A549 (cell line): ENCODE results near the gene MAGEF1. TPM values are rescaled to one million over a fixed set of nuclear protein-coding genes. Genes with fewer than 3 reads are reported as not detected.

Experiments used
- ATAC-seq, 2 experiments: fragments of 200-7000 bp in 1 of 2; fragments of >200 bp in 1 of 2; cut with Nextera tagmentation in 1 of 2; cut with Tn5 transposase in 1 of 2; 3 replicates each; pipeline versions ENCODE4 v1.8.0 to v1.9.1; 2018 to 2020; ENCODE audit warnings: mild to moderate bottlenecking in 1 of 2, moderate library complexity in 1 of 2
- CTCF ChIA-PET: fragments of 300-600 bp; sonication (Branson Sonifier 250); formaldehyde crosslinking; extraction: SDS; loops from one replicate; lab custom pipeline; 2021; ENCODE audit warnings: antibody characterized with exemption, inconsistent platforms; lab: Yijun Ruan, JAX
- POLR2A ChIA-PET: fragments of 350-600 bp; formaldehyde crosslinking; extraction: SDS; loops from one replicate; lab custom pipeline; 2021; ENCODE audit warnings: antibody characterized with exemption, inconsistent platforms; lab: Yijun Ruan, JAX
- DNase-seq, 2 experiments: peaks; one replicate each; pipeline versions ENCODE4 v3.0.0 to v3.0.0-alpha.2; 2011 to 2016; ENCODE audit warnings: low read depth in 1 of 2, low spot score in 1 of 2
- FAIRE-seq: peaks from 2 replicates; lab custom pipeline; 2011; peaks lifted over from hg19 to GRCh38; lab: Jason Lieb, UNC
- H3K27ac ChIP-seq, 2 experiments: fragments of >200 bp; sonication (Bioruptor Twin); formaldehyde crosslinking; 3 replicates each; pipeline ENCODE4 v1.5.1; 2016 to 2017
- H3K4me1 ChIP-seq: fragments of >200 bp; sonication (Bioruptor Twin); formaldehyde crosslinking; 3 replicates; pipeline ENCODE4 v1.6.1; 2016
- H3K4me2 ChIP-seq: fragments of >200 bp; sonication (Bioruptor Twin); formaldehyde crosslinking; 3 replicates; pipeline ENCODE4 v1.6.1; 2016
- H3K4me3 ChIP-seq: fragments of >200 bp; sonication (Bioruptor Twin); formaldehyde crosslinking; 3 replicates; pipeline ENCODE4 v1.5.1; 2016
- H3K9me3 ChIP-seq: fragments of >200 bp; sonication (Bioruptor Twin); formaldehyde crosslinking; 3 replicates; pipeline ENCODE4 v1.6.1; 2016
- ATOH8 ChIP-seq: fragments of 250-450 bp; sonication (Bioruptor Pico); IDR thresholded peaks from 2 replicates; pipeline ENCODE4 v1.5.0; 2020; ENCODE audit warnings: low read depth, mild to moderate bottlenecking, moderate library complexity
- BCL3 ChIP-seq: fragments of >200 bp; sonication (Bioruptor Twin); formaldehyde crosslinking; IDR thresholded peaks from 3 replicates; pipeline ENCODE4 v1.6.1; 2016
- EHF ChIP-seq: fragments of 250-450 bp; sonication (Bioruptor Pico); IDR thresholded peaks from 2 replicates; pipeline ENCODE4 v1.5.0; 2020; ENCODE audit warnings: mild to moderate bottlenecking
- GATA3 ChIP-seq: IDR thresholded peaks from 2 replicates; pipeline ENCODE4 v1.6.1; 2012; ENCODE audit warnings: borderline replicate concordance
- HDAC2 ChIP-seq: fragments of 200-600 bp; sonication (generic); IDR thresholded peaks from 2 replicates; pipeline ENCODE4 v1.6.1; 2016
- HEYL ChIP-seq: fragments of 250-450 bp; sonication (Bioruptor Pico); IDR thresholded peaks from 2 replicates; pipeline ENCODE4 v1.8.0; 2021; ENCODE audit warnings: mild to moderate bottlenecking, moderate library complexity
- HOXB13 ChIP-seq: fragments of 250-450 bp; sonication (Bioruptor Pico); IDR thresholded peaks from 2 replicates; pipeline ENCODE4 v1.5.0; 2020; ENCODE audit warnings: low read depth, mild to moderate bottlenecking, moderate library complexity
- HOXB5 ChIP-seq: fragments of 250-450 bp; sonication (Bioruptor Pico); IDR thresholded peaks from 2 replicates; pipeline ENCODE4 v1.5.0; 2020; ENCODE audit warnings: mild to moderate bottlenecking, moderate library complexity
- JUN ChIP-seq, 2 experiments: fragments of >200 bp; sonication (Bioruptor Twin); formaldehyde crosslinking; IDR thresholded peaks; 2 replicates in 1 of 2; 3 replicates in 1 of 2; pipeline ENCODE4 v1.6.1; 2016 to 2017
- JUNB ChIP-seq: fragments of >200 bp; sonication (Bioruptor Twin); formaldehyde crosslinking; IDR thresholded peaks from 2 replicates; pipeline ENCODE4 v1.6.1; 2016
- MAZ ChIP-seq: fragments of 150-350 bp; IDR thresholded peaks from 2 replicates; pipeline ENCODE4 v1.6.1; 2014; ENCODE audit warnings: antibody characterized with exemption, low read depth, low read length, borderline replicate concordance
- RARB ChIP-seq: fragments of 250-450 bp; sonication (Bioruptor Pico); IDR thresholded peaks from 2 replicates; pipeline ENCODE4 v1.8.0; 2021; ENCODE audit warnings: mild to moderate bottlenecking, moderate library complexity
- RFX5 ChIP-seq: fragments of 450-650 bp; IDR thresholded peaks from 2 replicates; pipeline ENCODE4 v1.7.1; 2014; ENCODE audit warnings: antibody characterized with exemption, mild to moderate bottlenecking, moderate library complexity
- USF2 ChIP-seq: fragments of 450-650 bp; IDR thresholded peaks from 2 replicates; pipeline ENCODE4 v1.6.1; 2014; ENCODE audit warnings: antibody characterized with exemption
- ZFP36 ChIP-seq: fragments of 450-650 bp; IDR thresholded peaks from 2 replicates; pipeline ENCODE4 v1.6.1; 2014; ENCODE audit warnings: borderline replicate concordance; ENCODE audit not compliant: partially characterized antibody
- ZNF302 ChIP-seq: fragments of 250-450 bp; sonication (Bioruptor Pico); IDR thresholded peaks from 2 replicates; pipeline ENCODE4 v1.9.0; 2021; ENCODE audit warnings: inconsistent platforms, mild to moderate bottlenecking, moderate library complexity
- ZSCAN20 ChIP-seq: fragments of 250-450 bp; sonication (Bioruptor Pico); IDR thresholded peaks from 2 replicates; pipeline ENCODE4 v1.8.0; 2022; ENCODE audit warnings: mild to moderate bottlenecking, moderate library complexity
- WGBS: methylation state at CpG from one replicate; pipeline ENCODE4 v1.1.6; 2017; ENCODE audit errors: missing lambda C conversion rate; 5-methylcytosine and 5-hydroxymethylcytosine counted together
- polyA plus RNA-seq, 4 experiments: library from polyadenylated mRNA; depleted of rRNA in 3 of 4; stranded (reverse); fragments of >200 nt; fragmentation: RNase III in 1 of 4; extraction: RNeasy Plus Mini Kit Qiagen cat#74134 plus additional on column Dnase treatment in 1 of 4; gene quantifications; 2 replicates in 3 of 4; 3 replicates in 1 of 4; pipeline ENCODE4 v1.2.3, GENCODE V29; 2011 to 2017
- TF ChIP-seq, protein P1 (sequence below): IDR thresholded peaks from 2 replicates; pipeline ENCODE4 v1.6.1; 2012
- TF ChIP-seq, protein P2 (sequence below): fragments of 250-450 bp; sonication (Bioruptor Pico); IDR thresholded peaks from 2 replicates; pipeline ENCODE4 v1.5.0; 2021; ENCODE audit warnings: mild to moderate bottlenecking, moderate library complexity, borderline replicate concordance

The MAGEF1 gene
- polyA plus RNA-seq, 2 of the 4 experiments (the other 2 are of a cell fraction) = 19.6 to 30.8 TPM

DNA sequence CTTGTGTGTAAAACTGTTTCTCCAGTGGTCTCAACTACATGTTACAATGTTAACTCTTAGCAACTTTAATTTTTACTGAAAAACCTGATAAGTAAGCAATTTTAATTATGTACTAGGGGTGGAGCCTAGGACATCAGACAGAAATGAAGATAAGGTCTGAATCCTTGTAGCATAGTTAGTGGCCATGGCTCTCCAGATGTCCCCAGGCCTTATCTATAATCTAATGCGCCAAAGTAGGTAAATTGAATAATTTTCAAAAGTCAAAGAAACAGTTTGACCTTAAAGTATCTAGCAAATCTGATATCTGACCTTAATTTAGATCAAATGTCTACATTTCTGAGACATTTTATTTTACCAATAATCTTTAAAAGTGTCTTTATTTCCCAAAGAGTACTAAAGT is 8.2 kb downstream of the MAGEF1 start (continued):
- TF ChIP-seq, protein P1, sequence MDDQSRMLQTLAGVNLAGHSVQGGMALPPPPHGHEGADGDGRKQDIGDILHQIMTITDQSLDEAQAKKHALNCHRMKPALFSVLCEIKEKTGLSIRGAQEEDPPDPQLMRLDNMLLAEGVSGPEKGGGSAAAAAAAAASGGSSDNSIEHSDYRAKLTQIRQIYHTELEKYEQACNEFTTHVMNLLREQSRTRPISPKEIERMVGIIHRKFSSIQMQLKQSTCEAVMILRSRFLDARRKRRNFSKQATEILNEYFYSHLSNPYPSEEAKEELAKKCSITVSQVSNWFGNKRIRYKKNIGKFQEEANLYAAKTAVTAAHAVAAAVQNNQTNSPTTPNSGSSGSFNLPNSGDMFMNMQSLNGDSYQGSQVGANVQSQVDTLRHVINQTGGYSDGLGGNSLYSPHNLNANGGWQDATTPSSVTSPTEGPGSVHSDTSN = no peak
- TF ChIP-seq USF2 (no peak), ATOH8 (no peak), HDAC2 (no peak), JUN (IDR thresholded peaks at IDR 0.05) (no peak), HOXB5 (no peak)

- FAIRE-seq = no peak
- no peak overlapping the region for H3K4me3 ChIP-seq
- ChIA-PET POLR2A (no interaction called here), CTCF (no interaction called here)
- WGBS = 82% methylated on average over 2 of the region's 2 CpGs
- H3K4me1 ChIP-seq = no peaks in the 10 kb centered on the region
- no peaks in the 10 kb centered on the region for H3K9me3 ChIP-seq
- TF ChIP-seq GATA3 (no peak), MAZ (no peak), HEYL (CRISPR knock-in tag) (no peak), RARB (CRISPR knock-in tag) (no peak), ZSCAN20 (CRISPR knock-in tag) (no peak), RFX5 (no peak), JUNB (no peak), EHF (CRISPR knock-in tag) (no peak), JUN (IDR thresholded peaks at IDR 0.05) (no peak), ZFP36 (no peak), HOXB13 (no peak)
- TF ChIP-seq, protein P2, sequence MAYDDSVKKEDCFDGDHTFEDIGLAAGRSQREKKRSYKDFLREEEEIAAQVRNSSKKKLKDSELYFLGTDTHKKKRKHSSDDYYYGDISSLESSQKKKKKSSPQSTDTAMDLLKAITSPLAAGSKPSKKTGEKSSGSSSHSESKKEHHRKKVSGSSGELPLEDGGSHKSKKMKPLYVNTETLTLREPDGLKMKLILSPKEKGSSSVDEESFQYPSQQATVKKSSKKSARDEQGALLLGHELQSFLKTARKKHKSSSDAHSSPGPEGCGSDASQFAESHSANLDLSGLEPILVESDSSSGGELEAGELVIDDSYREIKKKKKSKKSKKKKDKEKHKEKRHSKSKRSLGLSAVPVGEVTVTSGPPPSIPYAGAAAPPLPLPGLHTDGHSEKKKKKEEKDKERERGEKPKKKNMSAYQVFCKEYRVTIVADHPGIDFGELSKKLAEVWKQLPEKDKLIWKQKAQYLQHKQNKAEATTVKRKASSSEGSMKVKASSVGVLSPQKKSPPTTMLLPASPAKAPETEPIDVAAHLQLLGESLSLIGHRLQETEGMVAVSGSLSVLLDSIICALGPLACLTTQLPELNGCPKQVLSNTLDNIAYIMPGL = no peak
- TF ChIP-seq, all 56 proteins: peak for 0
- H3K27ac ChIP-seq = no peak overlapping the region
- DNase-seq = no peak
- no peak for ATAC-seq
- H3K4me2 ChIP-seq = no peak overlapping the region
Measured at GRCh38 chr3:184700759-184701158, 11.1 kb downstream of the MAGEF1 start.

- WGBS = 99% methylated on average over 8 of the region's 8 CpGs
- Histone ChIP-seq H3K4me2 (no peak overlapping the region), H3K27ac (no peak overlapping the region), H3K4me1 (no peaks in the 10 kb centered on the region), H3K4me3 (no peak overlapping the region), H3K9me3 (no peaks in the 10 kb centered on the region)
- TF ChIP-seq ZNF302 (CRISPR knock-in tag) (no peak), BCL3 (no peak), HEYL (CRISPR knock-in tag) (no peak)
- no peak for DNase-seq
- no peak for FAIRE-seq
- ChIA-PET CTCF (interaction anchor here (1.7 kb wide), 1 partner anchor 9 kb away, joined by 6 read pairs; no protein-coding TSS in a partner anchor), POLR2A (no interaction called here)
- no peak for ATAC-seq
Measured at GRCh38 chr3:184697845-184698244, 14.0 kb downstream of the MAGEF1 start.
